ENCODE data around the gene ALDOC. TPM values are rescaled to one million over a fixed set of nuclear protein-coding genes. Genes with fewer than 3 reads are reported as not detected.

Gene ALDOC
- total and polyA plus RNA-seq, 4 donors, result 15.5 to 52.5 (median 30.6) TPM

GRCh38 chr17:28569446-28569845, 7.2 kb downstream of the ALDOC start:
- 94 to 97% methylated on average over 1 of the region's 1 CpG for WGBS, 2 donors
- Histone ChIP-seq H3K4me3 (no peak overlapping the region), H3K27ac (ENCODE audit: low read depth in 1 of 2, low read length in 1 of 2) (no peak overlapping the region), H3K36me3 (ENCODE audit: control insufficient read depth in 4 of 4, insufficient read depth in 4 of 4, low read length in 4 of 4) (peaks cover 0 to 5% (median 2%) of the 10 kb centered on the region in 4 donors), H3K4me1 (ENCODE audit: control insufficient read depth in 5 of 5, insufficient read depth in 5 of 5, low read length in 5 of 5) (peaks cover 0 to 20% (median 0%) of the 10 kb centered on the region in 5 donors), H3K9me3 (ENCODE audit: control insufficient read depth in 4 of 4, insufficient read depth in 3 of 4, low read length in 3 of 4) (no peaks in the 10 kb centered on the region), H3K27me3 (ENCODE audit: control insufficient read depth in 3 of 3, insufficient read depth in 3 of 3, low read length in 2 of 3) (no peaks in the 10 kb centered on the region), H3K9ac (ENCODE audit: insufficient read depth in 1 of 2, low read length in 2 of 2) (no peak overlapping the region)
- ATAC-seq (ENCODE audit: insufficient read depth, low FRiP score) (no peak), DNase-seq (no peak)
- no peak for TF ChIP-seq CTCF (IDR thresholded peaks at IDR 0.05; ENCODE audit: control extremely low read depth, extremely low read depth)

GRCh38 chr17:28567604-28568003, 9.1 kb downstream of the ALDOC start:
- DNase-seq (no peak), ATAC-seq (ENCODE audit: insufficient read depth, low FRiP score) (no peak)
- Histone ChIP-seq H3K9ac (ENCODE audit: insufficient read depth in 1 of 2, low read length in 2 of 2) (no peak overlapping the region), H3K36me3 (ENCODE audit: control insufficient read depth in 4 of 4, insufficient read depth in 4 of 4, low read length in 4 of 4) (peaks cover 0 to 7% (median 5%) of the 10 kb centered on the region in 4 donors), H3K27ac (ENCODE audit: low read depth in 1 of 2, low read length in 1 of 2) (no peak overlapping the region), H3K27me3 (ENCODE audit: control insufficient read depth in 3 of 3, insufficient read depth in 3 of 3, low read length in 2 of 3) (no peaks in the 10 kb centered on the region), H3K9me3 (ENCODE audit: control insufficient read depth in 4 of 4, insufficient read depth in 3 of 4, low read length in 3 of 4) (no peaks in the 10 kb centered on the region), H3K4me1 (ENCODE audit: control insufficient read depth in 5 of 5, insufficient read depth in 5 of 5, low read length in 5 of 5) (peaks cover 0 to 20% (median 2%) of the 10 kb centered on the region in 5 donors), H3K4me3 (no peak overlapping the region)
- TF ChIP-seq CTCF (IDR thresholded peaks at IDR 0.05; ENCODE audit: control extremely low read depth, extremely low read depth), result no peak
- WGBS, 2 donors, result 53 to 82% methylated on average over 3 of the region's 3 CpGs

GRCh38 chr17:28563475-28563874, 13.2 kb downstream of the ALDOC start:
- no peak overlapping the region for H3K9ac ChIP-seq (ENCODE audit: insufficient read depth in 1 of 2, low read length in 2 of 2)
- peaks cover 0 to 5% (median 0%) of the 10 kb centered on the region in 5 donors for H3K4me1 ChIP-seq (ENCODE audit: control insufficient read depth in 5 of 5, insufficient read depth in 5 of 5, low read length in 5 of 5)
- no peaks in the 10 kb centered on the region for H3K9me3 ChIP-seq (ENCODE audit: control insufficient read depth in 4 of 4, insufficient read depth in 3 of 4, low read length in 3 of 4)
- peaks cover 5 to 22% (median 13%) of the 10 kb centered on the region in 4 donors for H3K36me3 ChIP-seq (ENCODE audit: control insufficient read depth in 4 of 4, insufficient read depth in 4 of 4, low read length in 4 of 4)
- no peak for TF ChIP-seq CTCF (IDR thresholded peaks at IDR 0.05; ENCODE audit: control extremely low read depth, extremely low read depth)
- H3K27me3 ChIP-seq (ENCODE audit: control insufficient read depth in 3 of 3, insufficient read depth in 3 of 3, low read length in 2 of 3), result no peaks in the 10 kb centered on the region
- peak overlapping the region in 1 of 2 donors; percentile 35 for H3K27ac ChIP-seq (ENCODE audit: low read depth in 1 of 2, low read length in 1 of 2)
- DNase-seq, result peak; percentile 24 to 51 (median 49)
- ATAC-seq (ENCODE audit: insufficient read depth, low FRiP score), result no peak
- WGBS, 2 donors, result 84 to 90% methylated on average over 3 of the region's 3 CpGs
- no peak overlapping the region for H3K4me3 ChIP-seq

GRCh38 chr17:28555022-28555421, 21.7 kb downstream of the ALDOC start:
- H3K4me1 ChIP-seq (ENCODE audit: control insufficient read depth in 5 of 5, insufficient read depth in 5 of 5, low read length in 5 of 5), result peaks cover 0 to 12% (median 4%) of the 10 kb centered on the region in 5 donors
- H3K9ac ChIP-seq (ENCODE audit: insufficient read depth in 1 of 2, low read length in 2 of 2), result no peak overlapping the region
- H3K9me3 ChIP-seq (ENCODE audit: control insufficient read depth in 4 of 4, insufficient read depth in 3 of 4, low read length in 3 of 4), result no peaks in the 10 kb centered on the region
- ATAC-seq (ENCODE audit: insufficient read depth, low FRiP score) (no peak), DNase-seq (no peak)
- H3K27me3 ChIP-seq (ENCODE audit: control insufficient read depth in 3 of 3, insufficient read depth in 3 of 3, low read length in 2 of 3), result no peaks in the 10 kb centered on the region
- H3K27ac ChIP-seq (ENCODE audit: low read depth in 1 of 2, low read length in 1 of 2), result no peak overlapping the region
- peaks cover 11 to 44% (median 36%) of the 10 kb centered on the region in 4 donors for H3K36me3 ChIP-seq (ENCODE audit: control insufficient read depth in 4 of 4, insufficient read depth in 4 of 4, low read length in 4 of 4)
- H3K4me3 ChIP-seq, result no peak overlapping the region
- WGBS, 2 donors, result 90 to 96% methylated on average over 3 of the region's 3 CpGs
- TF ChIP-seq CTCF (IDR thresholded peaks at IDR 0.05; ENCODE audit: control extremely low read depth, extremely low read depth), result no peak
